HG02763 (cell line): Measurements from ENCODE around the gene FPR2.
"Not testable (repeated sequence)": the region's sequence is repeated elsewhere in the genome, so short reads cannot be mapped to it uniquely, and the experiment has no call there.

Source experiments
- ATAC-seq: cut with Tn5 transposase; IDR thresholded peaks from one replicate; pipeline ENCODE4 v1.9.1; 2021; ENCODE audit warnings: mild to moderate bottlenecking, moderate library complexity; ENCODE audit not compliant: unreplicated experiment

Gene FPR2

GRCh38 chr19:51760697-51761356, at the start of gene FPR2:
Gene FPR2, plus strand, starts transcription at chr19:51761180. Its CDS starts 7,479 bp downstream, at chr19:51768659.
- ATAC-seq, result no peak

- no peak for ATAC-seq
These were observed 49.3 kb upstream of the FPR2 start for GRCh38 chr19:51711702-51712101.

GRCh38 chr19:51712461-51713081, 48.4 kb upstream of the FPR2 start:
- no peak for ATAC-seq

- no peak for ATAC-seq
These were observed 47.4 kb upstream of the FPR2 start for GRCh38 chr19:51713319-51714285.

GRCh38 chr19:51714848-51715247, 46.1 kb upstream of the FPR2 start:
- no peak for ATAC-seq

- no peak for ATAC-seq
These were observed 45.1 kb upstream of the FPR2 start for GRCh38 chr19:51715850-51716249.

- ATAC-seq, result no peak
These were observed 44.1 kb upstream of the FPR2 start for GRCh38 chr19:51716925-51717324.

GRCh38 chr19:51719251-51719988, 41.6 kb upstream of the FPR2 start:
- ATAC-seq, result no peak

- ATAC-seq, result no peak
These were observed 39.1 kb upstream of the FPR2 start for GRCh38 chr19:51721905-51722304.

GRCh38 chr19:51722492-51722891, 38.5 kb upstream of the FPR2 start:
- no peak for ATAC-seq

GRCh38 chr19:51724543-51724942, 36.4 kb upstream of the FPR2 start:
- ATAC-seq, result no peak

GRCh38 chr19:51726049-51726448, 34.9 kb upstream of the FPR2 start:
- ATAC-seq, result no peak

- no peak for ATAC-seq
These were observed 33.6 kb upstream of the FPR2 start for GRCh38 chr19:51727349-51727880.

- no peak for ATAC-seq
These were observed 31.2 kb upstream of the FPR2 start for GRCh38 chr19:51729781-51730180.

- ATAC-seq, result no peak
These were observed 27.0 kb upstream of the FPR2 start for GRCh38 chr19:51733742-51734522.

GRCh38 chr19:51735759-51736449, 25.1 kb upstream of the FPR2 start:
- ATAC-seq, result no peak

- no peak for ATAC-seq
These were observed 23.6 kb upstream of the FPR2 start for GRCh38 chr19:51737389-51737788.

- ATAC-seq, result no peak
These were observed 23.1 kb upstream of the FPR2 start for GRCh38 chr19:51737924-51738323.

GRCh38 chr19:51738523-51738922, 22.5 kb upstream of the FPR2 start:
- not testable (repeated sequence) for ATAC-seq
